ENCODE measurements around the gene DNAJB14.
"Not testable (repeated sequence)": the region's sequence is repeated elsewhere in the genome, so short reads cannot be mapped to it uniquely, and the experiment has no call there.

The DNAJB14 gene

DNA sequence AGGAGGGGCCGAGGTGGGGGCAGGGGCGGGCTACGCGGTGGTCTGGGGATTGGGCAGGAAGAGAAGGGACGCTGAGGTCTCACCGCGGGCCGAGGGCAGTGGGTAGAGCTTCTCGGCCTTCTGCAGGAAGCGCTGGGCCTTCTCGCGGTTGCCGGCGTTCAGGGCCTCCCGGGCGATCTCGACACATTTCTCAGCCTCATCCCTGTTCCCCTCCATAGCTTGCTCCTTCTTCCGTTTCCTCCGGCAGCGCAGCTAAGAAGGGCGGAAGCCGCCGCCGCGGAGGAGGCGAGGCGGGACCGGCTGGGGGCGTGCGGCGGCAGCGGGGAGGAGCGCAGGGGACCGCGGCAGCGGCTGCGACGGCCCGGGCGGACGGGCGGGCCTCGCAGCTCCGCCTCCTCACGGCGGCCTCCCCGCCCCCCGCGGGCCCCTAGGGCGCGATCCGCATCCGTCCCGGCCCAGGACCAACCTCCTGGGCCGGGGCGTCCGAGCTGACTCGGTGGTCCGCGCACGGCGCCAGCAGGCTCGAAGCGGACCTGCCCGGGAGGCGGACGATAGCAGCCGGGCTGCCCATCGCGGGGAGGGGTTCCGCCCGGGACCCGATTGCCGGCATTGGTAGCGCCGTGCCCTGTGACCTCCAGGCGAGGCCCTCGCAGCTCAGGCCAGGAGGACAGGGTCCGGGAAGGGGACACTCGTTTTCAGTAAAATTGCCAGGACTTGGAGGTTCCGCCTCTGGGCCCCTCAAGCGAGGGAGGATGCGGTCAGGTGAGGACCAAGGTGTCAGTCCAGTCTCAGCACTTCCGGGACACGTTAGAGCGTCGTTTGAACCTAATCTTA, at the start of gene DNAJB14:
Gene DNAJB14 (minus strand): TSS at position 263 of the 834 bp plus-strand sequence. CDS start 47 bp downstream, at position 216.
- peak; percentile 24 for DNase-seq

- DNase-seq, result no peak
Observed at GRCh38 chr4:99991741-99992140, 45.3 kb upstream of the DNAJB14 start.

- DNase-seq, result no peak
Observed at GRCh38 chr4:99987681-99988080, 41.3 kb upstream of the DNAJB14 start.

- no peak for DNase-seq
Observed at GRCh38 chr4:99986792-99987191, 40.4 kb upstream of the DNAJB14 start.

- DNase-seq, result no peak
Observed at GRCh38 chr4:99983289-99983943, 37.0 kb upstream of the DNAJB14 start.

DNA sequence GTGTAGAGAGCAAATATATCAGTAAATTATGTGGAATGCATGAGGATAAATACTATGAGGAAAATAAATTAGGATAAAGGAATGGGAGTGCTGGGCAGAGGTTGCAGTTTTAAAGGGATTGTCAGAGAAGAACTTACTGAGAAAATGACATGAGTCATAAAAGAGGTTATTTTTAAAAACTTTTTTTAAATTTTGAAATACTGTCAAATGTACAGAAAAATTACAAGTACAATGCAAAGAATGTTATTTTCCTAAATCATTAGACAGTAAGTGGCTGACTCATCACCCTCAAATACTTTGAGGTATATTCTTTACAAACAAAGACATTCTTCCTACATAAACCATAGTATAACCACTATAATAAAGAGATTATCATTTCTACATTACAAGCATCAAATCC, 33.5 kb upstream of the DNAJB14 start:
- no peak for DNase-seq

DNA sequence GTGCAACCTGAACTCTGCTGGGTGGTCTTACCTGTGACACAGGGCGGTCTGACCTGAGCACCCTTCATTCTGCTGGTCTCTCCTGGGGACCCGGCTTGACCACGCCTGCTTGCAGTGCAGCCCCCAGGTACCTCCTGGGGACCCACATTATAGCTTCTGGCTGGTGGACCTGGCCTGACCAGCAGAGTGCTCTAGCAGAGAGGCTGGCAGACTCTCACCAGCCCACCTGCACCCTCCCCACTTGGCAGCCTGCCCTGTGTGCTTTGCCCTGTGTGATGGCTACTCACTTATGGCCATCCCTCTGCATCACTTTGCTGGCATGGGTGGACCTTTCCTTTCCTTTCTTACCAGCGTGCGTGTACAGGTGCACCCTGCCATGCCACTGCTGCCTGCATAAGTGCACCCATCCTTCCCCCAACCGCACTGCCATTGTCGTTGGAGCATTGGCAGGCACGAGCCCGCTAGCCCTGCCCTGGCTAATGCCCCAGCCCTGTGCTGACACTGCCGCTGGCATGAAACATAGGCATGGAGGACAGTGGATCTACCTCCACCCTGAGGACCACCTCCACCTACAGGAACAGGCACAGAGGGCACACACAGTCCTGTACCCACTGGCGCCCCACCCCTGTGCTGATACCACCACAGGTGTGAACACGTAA, 25.2 kb upstream of the DNAJB14 start:
- DNase-seq, result no peak

DNA sequence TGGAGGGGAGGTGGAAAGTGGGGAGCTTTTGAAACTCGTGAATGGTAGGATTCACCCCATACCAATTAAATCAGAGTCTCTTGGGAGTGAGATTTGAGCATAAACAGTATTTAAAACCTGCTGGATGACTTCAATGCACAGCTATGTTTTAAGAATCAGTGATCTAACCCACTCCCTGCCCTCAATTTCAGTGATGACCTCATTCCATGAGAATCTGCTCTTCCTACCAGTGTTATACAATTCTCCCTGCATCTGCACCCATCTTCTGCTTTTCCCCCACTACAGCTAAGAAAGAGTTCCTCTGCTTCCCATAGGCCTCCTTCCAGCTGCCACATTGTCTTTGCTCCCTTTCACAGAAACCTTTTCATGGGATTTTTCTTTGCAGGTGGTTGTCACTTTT, 21.9 kb upstream of the DNAJB14 start:
- DNase-seq, result no peak

GRCh38 chr4:99966692-99967091, 20.3 kb upstream of the DNAJB14 start:
- no peak for DNase-seq

DNA sequence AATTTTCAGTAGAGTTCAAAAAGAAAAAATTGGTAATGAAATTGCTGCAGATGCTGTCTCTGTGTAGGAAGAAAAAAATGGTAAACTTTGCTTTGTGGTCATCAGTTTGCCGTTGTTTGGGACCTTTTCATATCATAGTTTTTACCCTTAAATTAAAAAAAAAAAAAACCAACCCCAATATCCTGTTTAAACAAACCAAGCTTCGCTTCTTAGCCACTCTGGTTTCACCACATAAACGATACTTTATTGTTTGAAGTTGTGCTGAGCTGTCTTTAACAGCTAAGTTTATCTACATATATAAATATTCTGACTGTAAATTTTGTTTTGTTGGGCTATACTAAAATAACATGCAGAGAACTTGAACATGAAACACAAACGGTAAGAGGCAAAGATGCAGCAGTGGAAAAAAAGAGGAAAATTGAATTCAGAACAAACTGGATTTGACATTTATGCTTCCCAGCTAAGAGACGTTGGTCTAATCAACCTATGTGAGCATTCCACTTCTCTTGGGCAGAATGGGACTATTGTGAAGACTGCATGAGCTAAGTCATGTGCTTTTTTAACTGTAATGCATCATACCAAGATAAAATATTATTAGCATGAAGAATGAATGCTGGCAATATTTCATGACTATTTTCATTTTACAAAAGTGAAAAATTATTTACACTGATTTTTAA, 19.4 kb upstream of the DNAJB14 start:
- DNase-seq, result no peak

GRCh38 chr4:99965173-99965572, 18.8 kb upstream of the DNAJB14 start:
- no peak for DNase-seq

DNA sequence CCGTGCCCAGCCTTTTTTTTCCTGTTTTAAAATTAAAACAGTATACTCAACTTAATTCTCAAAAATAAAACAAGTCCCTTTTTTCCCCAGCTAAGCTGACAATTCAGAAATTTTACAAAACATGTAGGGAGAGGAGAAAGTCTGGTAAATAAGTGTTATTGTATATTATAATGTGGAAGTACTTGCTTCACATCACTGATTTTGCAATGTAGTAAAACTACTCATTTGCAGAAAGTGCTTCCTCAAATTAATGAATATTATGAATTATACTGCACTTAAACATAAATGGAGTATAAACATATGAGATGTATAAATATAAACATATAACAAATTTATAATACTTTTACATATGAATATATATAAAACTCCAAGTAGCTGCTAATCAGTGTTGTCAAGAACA, 15.3 kb upstream of the DNAJB14 start:
- DNase-seq, result no peak

DNA sequence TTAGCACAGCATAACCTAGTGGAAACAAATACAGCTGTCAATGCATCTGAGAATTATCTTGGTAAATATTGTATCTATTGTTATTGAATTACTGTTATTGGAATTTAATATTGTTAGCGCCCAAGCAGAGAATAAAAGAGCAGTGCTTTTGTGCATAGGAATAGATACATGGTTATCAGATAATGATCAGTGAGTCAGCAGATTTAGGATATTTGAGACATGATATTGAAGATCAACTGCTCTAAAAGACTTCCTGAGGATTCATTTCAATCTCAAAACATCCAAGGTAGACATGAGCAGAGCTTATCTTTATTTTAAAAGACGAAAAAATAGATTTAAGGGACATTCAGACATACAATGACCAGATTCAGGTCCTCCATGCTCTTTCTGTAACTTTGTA, 14.2 kb upstream of the DNAJB14 start:
- DNase-seq, result no peak

DNA sequence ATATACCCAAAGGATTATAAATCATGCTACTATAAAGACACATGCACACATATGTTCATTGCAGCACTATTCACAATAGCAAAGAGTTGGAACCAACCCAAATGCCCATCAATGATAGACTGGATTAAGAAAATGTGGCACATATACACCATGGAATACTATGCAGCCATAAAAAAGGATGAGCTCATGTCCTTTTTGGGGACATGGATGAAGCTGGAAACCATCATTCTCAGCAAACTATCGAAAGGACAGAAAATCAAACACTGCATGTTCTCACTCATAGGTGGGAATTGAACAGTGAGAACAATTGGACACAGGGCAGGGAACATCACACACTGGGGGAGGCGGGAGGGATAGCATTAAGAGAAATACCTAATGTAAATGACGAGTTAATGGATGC, 11.8 kb upstream of the DNAJB14 start:
- not testable (repeated sequence) for DNase-seq

DNA sequence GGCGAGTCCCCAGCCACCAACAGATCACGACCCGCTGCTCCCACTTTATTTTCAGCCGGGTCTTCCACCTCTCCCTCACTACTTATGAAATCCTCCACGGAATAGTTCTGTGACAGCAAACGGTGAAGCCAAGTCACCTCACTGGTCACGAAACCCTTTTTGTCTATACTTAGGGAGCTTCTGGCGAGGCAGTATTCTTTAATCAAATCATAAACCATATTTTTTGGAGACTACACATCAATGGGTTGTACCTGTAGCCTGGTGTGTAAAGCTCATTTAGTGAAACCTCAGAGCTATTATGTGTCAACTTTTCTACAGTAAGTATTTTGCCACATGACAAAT, 4.5 kb upstream of the DNAJB14 start:
- peak; percentile 23 for DNase-seq

- DNase-seq, result peak; percentile 88
Observed at GRCh38 chr4:99949999-99950912, 3.8 kb upstream of the DNAJB14 start, which contains the start of gene H2AZ1. Gene H2AZ1, minus strand, starts transcription at chr4:99950275. Its CDS starts 105 bp downstream, at chr4:99950170.

GRCh38 chr4:99949034-99949998, 2.9 kb upstream of the DNAJB14 start:
- peak; percentile 80 for DNase-seq

DNA sequence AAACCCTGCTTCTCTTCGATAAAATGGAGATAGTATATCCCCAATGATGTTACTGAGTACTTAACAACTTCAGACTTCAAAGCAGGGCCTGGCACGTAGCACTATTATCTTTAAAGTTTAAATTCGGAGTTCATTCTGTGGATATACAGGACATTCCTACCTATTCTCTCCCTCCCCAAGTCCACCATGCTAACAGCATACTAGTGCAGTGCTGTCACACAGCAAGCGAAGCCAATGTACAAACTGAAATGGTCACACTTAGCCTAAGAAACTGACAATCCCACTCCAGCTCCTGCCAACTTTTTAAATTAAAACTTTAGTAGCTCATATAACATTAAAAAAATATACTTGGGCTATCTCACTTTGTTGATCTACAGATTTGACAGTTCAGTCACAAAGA, 1.2 kb upstream of the DNAJB14 start:
- DNase-seq, result no peak

DNA sequence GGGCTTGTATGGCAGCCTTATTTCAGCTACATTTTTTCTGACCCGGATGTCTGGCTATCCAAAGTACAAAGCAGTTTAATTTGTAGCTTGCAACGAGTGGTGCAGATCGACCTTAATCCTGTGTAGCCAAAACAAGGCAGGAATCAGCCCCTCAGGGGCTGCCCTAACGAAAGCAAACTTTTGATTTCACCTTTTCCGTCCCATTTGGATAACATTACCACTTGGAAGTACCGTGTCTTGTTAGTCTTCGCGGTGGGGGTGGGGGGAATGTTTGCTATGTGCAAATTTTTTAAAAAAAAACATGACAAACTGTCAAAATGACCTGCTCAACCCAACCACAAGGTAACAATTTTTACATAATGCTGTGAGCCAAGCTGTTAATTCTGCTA, 766 bp upstream of the DNAJB14 start:
- DNase-seq, result no peak

GRCh38 chr4:99945718-99946355, 581 bp downstream of the DNAJB14 start:
- DNase-seq, result peak; percentile 3
